Tracheal epithelial cell (primary cell): ENCODE measurements around the gene DNAJC6. TPM values are rescaled to one million over a fixed set of nuclear protein-coding genes. Genes with fewer than 3 reads are reported as not detected.

ENCODE experiments used
- total RNA-seq: library from RNA; depleted of rRNA; stranded (reverse); fragments of >200 nt; gene quantifications from 2 replicates; pipeline ENCODE4 v1.2.1, GENCODE V29; 2014

DNAJC6 gene
- 1.3 and 3.9 TPM in 2 replicates for total RNA-seq

DNA sequence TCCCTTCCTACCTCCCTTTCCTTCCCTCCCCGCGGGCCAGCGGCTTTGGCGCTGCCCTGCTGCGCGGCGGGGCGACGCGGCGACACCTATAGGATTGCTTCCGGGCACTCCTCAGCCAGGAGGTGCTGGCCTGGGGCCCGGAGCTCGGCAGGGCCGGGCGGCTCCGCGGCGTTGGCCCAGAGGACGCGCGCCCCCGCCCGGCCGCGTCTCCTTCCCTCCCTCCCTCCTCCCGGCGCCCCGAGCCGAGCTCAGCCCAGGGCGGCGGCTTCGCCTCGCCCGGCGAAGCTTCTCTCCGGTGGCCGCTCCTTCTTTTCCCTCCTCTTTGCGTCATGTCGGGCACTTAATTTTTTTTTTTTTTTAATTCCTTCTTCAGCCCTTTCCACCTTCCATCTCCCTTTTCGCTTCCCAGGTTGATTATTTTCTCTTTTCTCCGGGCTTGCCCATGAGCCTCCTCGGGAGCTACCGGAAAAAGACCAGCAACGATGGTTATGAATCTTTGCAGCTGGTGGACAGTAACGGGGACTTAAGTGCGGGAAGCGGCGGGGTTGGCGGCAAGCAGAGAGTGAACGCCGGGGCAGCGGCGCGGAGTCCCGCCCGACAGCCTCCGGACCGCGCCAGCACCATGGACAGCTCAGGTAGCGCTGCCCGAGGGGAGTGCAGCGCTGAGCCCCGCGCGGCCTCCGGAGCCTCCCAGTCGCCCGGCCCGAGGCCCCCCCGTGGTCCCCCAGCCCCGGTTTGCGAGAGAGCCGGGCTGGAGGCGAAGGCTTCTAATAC, at the start of gene DNAJC6:
TSS of gene DNAJC6 (plus strand) at position 240 of the 774 bp plus-strand sequence. CDS start at position 443, 203 bp downstream.

DNA sequence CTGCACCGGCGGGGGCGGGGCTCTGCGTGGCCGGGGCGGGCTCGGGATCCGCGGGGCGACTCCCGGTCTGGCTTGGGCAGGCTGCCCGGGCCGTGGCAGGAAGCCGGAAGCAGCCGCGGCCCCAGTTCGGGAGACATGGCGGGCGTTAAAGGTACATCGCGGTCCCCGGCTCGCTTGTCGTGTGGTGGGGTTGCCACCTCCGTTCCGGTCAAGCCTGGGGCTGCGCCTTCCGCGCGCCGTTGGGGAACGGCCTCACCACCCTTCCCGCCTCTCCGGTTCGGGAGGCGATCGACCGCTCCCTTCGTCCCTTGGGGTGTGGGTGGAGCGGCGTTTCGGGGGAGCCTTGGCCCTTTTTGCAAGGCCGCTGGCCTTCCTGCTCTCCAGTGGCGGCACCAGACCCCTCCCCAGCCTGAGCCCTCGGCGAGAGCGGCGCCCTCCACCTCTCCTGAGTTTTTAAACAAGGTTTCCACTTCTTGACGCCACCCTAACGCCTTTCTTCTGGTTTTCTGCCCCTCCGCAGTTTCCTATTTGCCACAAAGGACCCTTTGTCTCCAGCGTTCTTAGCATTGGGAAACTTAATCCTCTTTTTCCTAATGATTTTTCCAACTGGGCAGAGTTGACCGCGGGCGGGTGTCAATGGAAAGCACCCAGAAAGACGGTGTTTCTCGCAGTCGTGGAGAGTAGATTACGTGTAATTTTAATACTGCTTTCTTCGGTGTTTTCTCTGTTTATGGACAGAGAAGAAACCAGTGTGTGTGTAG, 111.4 kb downstream of the DNAJC6 start, which contains the start of the genes LEPR and LEPROT:
TSS of gene LEPR (plus strand) at position 79 of the 761 bp plus-strand sequence. CDS start 144,898 bp downstream, outside the sequence.
TSS of gene LEPROT (plus strand) at position 79 of the 761 bp plus-strand sequence. CDS start at position 136, 57 bp downstream.

Other genes with a start within 250 kb of the DNAJC6 start
- 43.7 and 78.3 TPM in 2 replicates for gene AK4, start 161.3 kb upstream of the DNAJC6 start, total RNA-seq
- gene LEPR, start 111.1 kb downstream of the DNAJC6 start, total RNA-seq: 22.4 and 31.5 TPM in 2 replicates
- 35.2 and 40.5 TPM in 2 replicates for gene LEPROT, start 111.1 kb downstream of the DNAJC6 start, total RNA-seq